Colonic mucosa (tissue), 4 donors: ENCODE measurements around the gene DMD. TPM values are rescaled to one million over a fixed set of nuclear protein-coding genes. Genes with fewer than 3 reads are reported as not detected.

Source experiments
- DNase-seq: peaks from one replicate; pipeline ENCODE4 v3.0.0-alpha.2; 2020
- H3K27ac ChIP-seq: fragments of 200-600 bp; one replicate; pipeline ENCODE4 v1.8.0; 2021
- H3K27me3 ChIP-seq: fragments of 200-600 bp; one replicate; pipeline ENCODE4 v1.8.0; 2021
- H3K36me3 ChIP-seq: fragments of 200-600 bp; one replicate; pipeline ENCODE4 v1.8.0; 2021
- H3K4me1 ChIP-seq: fragments of 200-600 bp; one replicate; pipeline ENCODE4 v1.8.0; 2021; ENCODE audit warnings: mild to moderate bottlenecking
- H3K4me3 ChIP-seq: fragments of 200-600 bp; one replicate; pipeline ENCODE4 v1.8.0; 2021
- H3K9ac ChIP-seq, 2 donors: one replicate each; pipeline ENCODE4 v1.7.0; 2013; ENCODE audit warnings: control low read depth in 2 of 2, low read depth in 2 of 2, low read length in 2 of 2
- H3K9me3 ChIP-seq: fragments of 200-600 bp; one replicate; pipeline ENCODE4 v1.8.0; 2021
- CTCF ChIP-seq: fragments of 200-600 bp; IDR thresholded peaks from one replicate; pipeline ENCODE4 v1.8.0; 2022; ENCODE audit warnings: antibody characterized with exemption, mild to moderate bottlenecking
- intact Hi-C: fragments of 100-400 bp; cut with DNase I; formaldehyde crosslinking; loops from one replicate; pipeline ENCODE4 v1.14.1; 2022
- total RNA-seq, 2 donors: library from RNA; stranded (reverse); fragmentation: NEBNext Ultra II Directional in 1 of 2; extraction: Animal tissue kit (Norgen Biotek cat#: 25700) in 1 of 2; gene quantifications; one replicate each; pipeline ENCODE4 v1.2.1, GENCODE V29; 2021
- donor health status: healthy.
- donor health status: DM: no; HTN: no; CAD: no.
- donor health status: DM: no; HTN: no; CAD: no.

Gene DMD
- total RNA-seq, 2 donors from 2014 or later: 7.3 to 24.5 TPM

- DNase-seq: no peak
- H3K27ac ChIP-seq: no peak overlapping the region
These were observed 1965.6 kb downstream of the DMD start for GRCh38 chrX:31245714-31246113.

GRCh38 chrX:31243804-31244203 is 1967.5 kb downstream of the DMD start:
- no peak for TF ChIP-seq CTCF
- no peaks in the 10 kb centered on the region for H3K4me1 ChIP-seq
- H3K36me3 ChIP-seq: no peaks in the 10 kb centered on the region
- no peak overlapping the region for H3K9ac ChIP-seq
- intact Hi-C loops: no loop called here
- H3K27ac ChIP-seq: no peak overlapping the region
- DNase-seq: no peak
- no peak overlapping the region for H3K4me3 ChIP-seq
- no peaks in the 10 kb centered on the region for H3K27me3 ChIP-seq
- no peaks in the 10 kb centered on the region for H3K9me3 ChIP-seq

More at GRCh38 chrX:31245714-31246113, 1965.6 kb downstream of the DMD start:
- no peaks in the 10 kb centered on the region for H3K9me3 ChIP-seq
- H3K36me3 ChIP-seq: no peaks in the 10 kb centered on the region
- no peaks in the 10 kb centered on the region for H3K4me1 ChIP-seq
- intact Hi-C loops: no loop called here
- H3K9ac ChIP-seq: no peak overlapping the region
- no peak overlapping the region for H3K4me3 ChIP-seq
- TF ChIP-seq CTCF: no peak
- H3K27me3 ChIP-seq: no peaks in the 10 kb centered on the region

GRCh38 chrX:31240982-31241381 is 1970.4 kb downstream of the DMD start:
- no peaks in the 10 kb centered on the region for H3K4me1 ChIP-seq
- H3K36me3 ChIP-seq: no peaks in the 10 kb centered on the region
- H3K9ac ChIP-seq: no peak overlapping the region
- no peak for TF ChIP-seq CTCF
- no peak overlapping the region for H3K27ac ChIP-seq
- DNase-seq: no peak
- H3K27me3 ChIP-seq: no peaks in the 10 kb centered on the region
- H3K4me3 ChIP-seq: no peak overlapping the region
- intact Hi-C loops: no loop called here
- H3K9me3 ChIP-seq: no peaks in the 10 kb centered on the region

- Histone ChIP-seq H3K9ac (no peak overlapping the region), H3K27ac (no peak overlapping the region), H3K4me1 (no peaks in the 10 kb centered on the region), H3K4me3 (no peak overlapping the region), H3K9me3 (no peaks in the 10 kb centered on the region), H3K36me3 (no peaks in the 10 kb centered on the region), H3K27me3 (no peaks in the 10 kb centered on the region)
- DNase-seq: no peak
- intact Hi-C loops: no loop called here
- TF ChIP-seq CTCF: no peak
These were observed 1974.2 kb downstream of the DMD start for GRCh38 chrX:31237189-31237588.

- intact Hi-C loops: no loop called here
- no peak for DNase-seq
- no peak for TF ChIP-seq CTCF
- Histone ChIP-seq H3K4me1 (no peaks in the 10 kb centered on the region), H3K4me3 (no peak overlapping the region), H3K9me3 (no peaks in the 10 kb centered on the region), H3K36me3 (no peaks in the 10 kb centered on the region), H3K27ac (no peak overlapping the region), H3K9ac (no peak overlapping the region), H3K27me3 (no peaks in the 10 kb centered on the region)
These were observed 1975.1 kb downstream of the DMD start for GRCh38 chrX:31236231-31236630.
